Stimulated activated CD4-positive, alpha-beta T cell treated with anti-CD3 and anti-CD28 coated beads, Interleukin-15, amount 100 ng/mL, for 24 hours (primary cell): ENCODE measurements around the gene SULT6B1.

Experiments
- DNase-seq: peaks from one replicate; pipeline ENCODE4 v3.0.0-alpha.2; 2020

SULT6B1 gene

DNA sequence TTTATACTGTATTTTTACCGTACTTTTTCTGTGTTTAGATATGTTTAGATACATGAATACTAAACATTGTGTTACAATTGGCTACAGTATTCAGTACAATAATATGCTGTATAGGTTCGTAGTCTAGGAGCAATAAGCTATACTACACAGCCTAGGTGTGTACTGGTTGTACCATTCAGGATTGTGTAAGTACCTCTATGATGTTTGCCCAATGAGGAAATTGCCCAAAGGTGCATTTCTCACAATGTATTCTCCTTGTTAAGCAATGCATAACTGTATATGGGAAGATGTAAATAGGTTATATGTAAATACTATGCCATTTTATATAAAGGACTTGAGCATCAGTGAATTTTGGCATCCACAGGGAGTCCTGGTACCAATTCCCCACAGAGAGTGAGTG, 42.4 kb downstream of the SULT6B1 start:
- no peak for DNase-seq

DNA sequence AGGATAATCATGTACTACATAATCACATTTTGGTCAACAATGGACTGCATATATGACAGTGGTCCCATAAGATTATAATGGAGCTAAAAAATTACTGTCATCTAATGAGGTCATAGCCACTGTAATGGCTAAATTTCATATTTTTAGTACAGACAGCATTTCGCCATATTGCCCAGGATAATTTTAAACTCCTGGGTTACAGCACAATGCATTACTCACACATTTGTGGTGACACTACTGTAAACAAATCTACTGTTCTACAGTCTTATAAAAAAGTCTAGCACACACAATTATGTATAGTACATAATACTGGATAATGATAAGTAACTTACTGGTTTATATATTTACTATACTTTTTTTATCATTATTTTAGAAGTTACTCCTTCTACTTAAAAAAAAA, 44.5 kb downstream of the SULT6B1 start:
- no peak for DNase-seq

DNA sequence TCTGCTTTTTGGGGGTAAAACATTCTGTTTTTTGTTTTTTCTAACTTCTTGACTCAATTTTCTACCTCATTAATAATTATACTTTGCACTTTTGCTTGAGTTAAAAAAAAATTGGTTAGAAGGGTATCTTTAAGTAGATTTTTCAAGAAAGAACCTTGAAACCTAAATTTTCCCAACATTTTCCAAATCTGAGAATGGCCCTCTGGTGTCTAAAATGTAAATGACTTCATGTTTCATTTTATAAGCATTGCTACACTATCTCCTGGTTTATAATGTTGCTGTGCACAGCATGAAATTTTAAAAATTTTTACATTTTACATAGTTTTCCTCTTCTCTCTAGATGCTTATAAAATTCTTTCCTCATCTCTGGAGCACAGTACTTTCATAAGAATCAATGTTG, 45.9 kb downstream of the SULT6B1 start:
- DNase-seq = no peak

DNA sequence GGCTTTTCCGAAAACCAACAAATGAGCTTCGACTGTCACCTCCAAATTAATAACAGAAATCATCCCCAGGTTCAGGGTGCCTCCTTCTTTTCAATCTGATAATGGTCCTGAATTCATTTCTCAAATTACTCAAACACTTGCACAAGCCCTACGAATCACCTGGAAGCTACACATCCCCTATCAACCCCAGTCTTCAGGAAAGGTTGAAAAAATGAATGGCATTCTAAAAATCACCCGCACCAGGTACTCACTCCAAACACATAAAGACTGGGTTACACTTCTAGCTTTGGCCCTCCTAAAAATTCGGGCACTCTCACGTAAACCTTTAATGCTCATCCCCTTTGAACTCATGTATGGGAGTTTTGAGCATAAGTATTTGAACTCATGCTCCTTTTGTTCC, 55.6 kb downstream of the SULT6B1 start:
- DNase-seq = no peak

DNA sequence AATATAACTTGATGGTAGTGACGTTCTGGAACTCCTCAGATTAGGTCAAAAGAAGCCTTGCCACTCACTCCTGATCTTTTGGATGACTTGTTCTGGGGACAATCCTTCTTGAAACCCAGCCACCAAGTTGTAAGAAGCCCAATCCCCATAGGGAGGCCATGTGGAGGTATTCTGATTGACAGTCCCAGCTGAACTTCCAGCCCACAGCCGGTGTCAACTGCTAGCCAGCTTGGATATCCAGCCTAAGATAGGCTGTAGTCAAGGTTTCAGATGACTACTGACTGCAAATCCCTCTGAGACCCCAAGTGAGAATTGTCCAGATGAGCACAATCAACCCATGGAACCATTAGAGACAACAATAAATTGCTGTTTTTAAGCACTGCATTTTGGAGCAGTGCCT, 63.1 kb downstream of the SULT6B1 start:
- no peak for DNase-seq

DNA sequence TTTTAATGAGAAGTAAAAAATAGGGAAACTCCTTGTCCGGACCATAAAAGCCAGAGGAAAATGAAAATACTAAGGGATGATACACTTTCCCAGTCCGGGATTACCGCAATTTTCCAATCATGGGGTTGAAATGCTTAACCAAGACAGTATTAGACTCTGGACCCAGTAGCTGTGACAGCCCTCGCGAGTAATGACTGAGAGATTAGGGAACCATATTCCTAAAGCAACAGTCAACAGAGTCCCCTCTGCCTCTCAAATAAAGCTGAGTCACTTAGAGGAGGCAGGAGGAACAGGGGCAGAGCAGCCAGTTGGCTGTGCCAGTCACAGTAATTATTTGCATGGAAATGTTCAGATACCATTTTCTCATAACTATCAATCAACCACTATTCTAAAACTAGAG, 69.3 kb downstream of the SULT6B1 start:
- no peak for DNase-seq
